Mesenteric fat pad (tissue), 1 donor: ENCODE data around the gene ITGAV. TPM values are rescaled to one million over a fixed set of nuclear protein-coding genes. Genes with fewer than 3 reads are reported as not detected.

Experiments
- DNase-seq: peaks from one replicate; pipeline ENCODE4 v3.0.0-alpha.2; 2020; ENCODE audit warnings: low spot score
- total RNA-seq: library from RNA; stranded (reverse); fragmentation: NEBNext Ultra II Directional; extraction: Animal tissue kit (Norgen Biotek cat#: 25700); gene quantifications from one replicate; pipeline ENCODE4 v1.2.1, GENCODE V29; 2021
- donor health status: DM: yes; HTN: yes; CAD: no.

Gene ITGAV
- total RNA-seq, 1 donor from 2014 or later: 137 TPM

GRCh38 chr2:186716004-186716403, 126.1 kb downstream of the ITGAV start:
- DNase-seq: no peak

DNA sequence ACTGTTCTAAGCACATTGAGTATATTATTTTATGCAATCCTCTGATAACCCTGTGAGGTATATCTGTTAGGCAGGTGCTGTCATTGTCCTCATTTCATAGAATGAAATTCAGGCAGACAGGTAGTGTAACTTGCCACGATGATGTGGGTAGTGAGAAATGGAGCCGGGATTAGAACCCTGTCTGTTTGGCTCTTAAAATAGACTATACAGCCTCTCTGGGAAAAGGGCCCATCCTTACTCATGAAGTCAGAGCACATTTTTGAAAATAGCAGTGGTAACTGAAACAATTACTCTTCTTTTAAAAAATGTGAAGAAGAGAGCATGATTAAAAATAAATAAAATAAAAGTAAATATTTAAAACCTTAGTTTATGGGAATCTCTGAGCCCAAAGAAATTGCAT, 127.0 kb downstream of the ITGAV start:
- DNase-seq: no peak

DNA sequence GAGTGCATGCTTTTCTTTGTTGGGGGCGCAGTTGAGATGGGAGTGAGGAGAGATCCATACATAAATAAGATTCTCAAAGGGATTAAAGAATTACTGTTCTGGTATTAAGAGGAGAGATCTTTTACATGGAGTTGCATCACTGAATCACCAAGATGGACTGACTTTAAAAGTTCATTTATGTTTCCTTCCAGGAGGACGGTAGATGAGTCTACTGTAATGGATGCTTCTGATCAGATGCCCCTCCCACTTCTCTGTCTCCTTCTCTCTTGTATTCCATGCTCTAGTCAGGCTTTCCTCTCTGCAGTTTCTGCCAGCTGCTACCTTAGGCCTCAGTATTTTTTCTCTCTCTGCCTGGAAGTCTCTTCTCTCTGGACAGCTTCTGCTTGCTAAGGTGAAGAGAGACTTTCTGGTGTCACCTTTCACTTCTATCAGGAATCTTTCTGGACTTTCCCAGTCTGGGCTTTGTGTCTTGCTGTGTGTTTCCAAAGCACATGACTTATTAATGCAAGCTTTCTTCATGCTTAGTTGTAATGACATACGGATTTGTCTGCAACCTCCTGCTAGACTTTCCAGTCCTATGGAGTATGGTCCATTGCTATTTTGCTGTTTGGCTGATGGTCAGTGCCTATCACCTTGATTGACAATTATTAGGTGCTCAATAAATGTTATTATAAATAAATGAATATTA, 127.6 kb downstream of the ITGAV start:
- no peak for DNase-seq

GRCh38 chr2:186718122-186718521, 128.3 kb downstream of the ITGAV start:
- no peak for DNase-seq

- DNase-seq: no peak
Observed at GRCh38 chr2:186718903-186719302, 129.0 kb downstream of the ITGAV start.

- no peak for DNase-seq
Observed at GRCh38 chr2:186721956-186722355, 132.1 kb downstream of the ITGAV start.

DNA sequence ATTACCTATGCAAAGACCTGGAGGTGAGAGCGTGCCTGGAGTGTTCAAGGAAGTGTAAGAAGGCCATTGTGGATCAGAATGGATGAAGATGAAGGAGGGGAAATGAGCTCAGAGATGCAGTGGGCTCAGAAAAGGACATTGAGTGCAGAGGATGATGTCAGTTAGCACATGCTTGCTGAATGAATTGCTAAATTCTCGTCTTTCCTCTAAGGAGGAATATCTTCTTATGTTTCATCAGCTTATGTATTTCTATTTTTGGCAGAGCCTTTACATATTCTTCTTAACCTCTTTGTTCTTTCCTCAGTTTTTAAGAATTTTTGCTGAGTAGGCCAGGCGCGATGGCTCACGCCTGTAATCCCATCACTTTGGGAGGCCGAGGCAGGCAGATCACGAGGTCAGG, 134.9 kb downstream of the ITGAV start:
- no peak for DNase-seq

DNA sequence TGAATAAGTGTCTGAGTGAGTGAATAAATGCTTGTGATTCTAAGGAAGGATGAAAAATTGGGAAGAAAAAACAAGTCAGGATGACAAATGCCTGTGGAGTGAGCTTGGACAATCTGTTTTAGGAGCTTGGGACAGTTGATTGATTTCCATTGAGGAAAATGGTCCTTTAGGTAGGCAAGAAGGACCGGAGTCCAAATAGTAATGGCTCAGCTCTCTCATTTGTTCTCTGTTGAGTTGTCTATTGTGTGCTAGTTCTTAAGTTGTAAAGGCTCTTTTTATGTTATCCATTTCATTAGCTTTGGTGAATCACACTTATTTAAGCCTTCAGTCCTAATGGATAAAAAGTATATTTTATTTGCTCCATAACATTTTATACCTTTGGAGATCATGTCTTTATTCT, 135.9 kb downstream of the ITGAV start:
- no peak for DNase-seq

GRCh38 chr2:186726938-186727337, 137.1 kb downstream of the ITGAV start:
- DNase-seq: no peak

GRCh38 chr2:186728631-186729030, 138.8 kb downstream of the ITGAV start:
- DNase-seq: no peak

Other genes starting within 250 kb of the ITGAV start
- 59.5 TPM for gene ZC3H15, start 103.8 kb upstream of the ITGAV start, total RNA-seq
- 4.2 TPM for gene FAM171B, start 104.0 kb downstream of the ITGAV start, total RNA-seq